Endothelial cell (in vitro differentiated cells): ENCODE data around the gene BTBD18. TPM values are rescaled to one million over a fixed set of nuclear protein-coding genes. Genes with fewer than 3 reads are reported as not detected.

Experiments
- DNase-seq: peaks from one replicate; pipeline ENCODE4 v3.0.0; 2021; ENCODE audit warnings: low spot score
- H3K27ac Mint-ChIP-seq: one replicate; pipeline ENCODE4 v1.8.0; 2021; ENCODE audit warnings: mixed read lengths, inconsistent platforms; ENCODE audit not compliant: unreplicated experiment
- H3K27me3 Mint-ChIP-seq: one replicate; pipeline ENCODE4 v1.8.0; 2021; ENCODE audit warnings: mild to moderate bottlenecking, moderate library complexity, mixed read lengths, inconsistent platforms; ENCODE audit not compliant: unreplicated experiment
- H3K36me3 Mint-ChIP-seq: one replicate; pipeline ENCODE4 v1.8.0; 2021; ENCODE audit warnings: mild to moderate bottlenecking, low read depth, mixed read lengths, inconsistent platforms; ENCODE audit not compliant: unreplicated experiment
- H3K4me1 Mint-ChIP-seq: one replicate; pipeline ENCODE4 v1.8.0; 2021; ENCODE audit warnings: mild to moderate bottlenecking, mixed read lengths, inconsistent platforms; ENCODE audit not compliant: unreplicated experiment
- H3K4me3 Mint-ChIP-seq: one replicate; pipeline ENCODE4 v1.8.0; 2021; ENCODE audit warnings: mild to moderate bottlenecking, mixed read lengths, inconsistent platforms; ENCODE audit not compliant: unreplicated experiment
- H3K9me3 Mint-ChIP-seq: one replicate; pipeline ENCODE4 v1.8.0; 2021; ENCODE audit warnings: mixed read lengths, inconsistent platforms; ENCODE audit not compliant: unreplicated experiment
- total RNA-seq: library from RNA; stranded (reverse); fragmentation: NEBNext Ultra II Directional; extraction: Animal tissue kit (Norgen Biotek cat#: 25700); gene quantifications from one replicate; pipeline ENCODE4 v1.2.1, GENCODE V29; 2021; ENCODE audit not compliant: unreplicated experiment
- TF ChIP-seq, protein P1 (sequence below): fragments of 200-600 bp; sonication (generic); IDR thresholded peaks from one replicate; pipeline ENCODE4 v1.5.0; 2021; ENCODE audit warnings: antibody characterized with exemption; ENCODE audit not compliant: unreplicated experiment

BTBD18 gene
- total RNA-seq, 1 donor from 2014 or later, result not detected

DNA sequence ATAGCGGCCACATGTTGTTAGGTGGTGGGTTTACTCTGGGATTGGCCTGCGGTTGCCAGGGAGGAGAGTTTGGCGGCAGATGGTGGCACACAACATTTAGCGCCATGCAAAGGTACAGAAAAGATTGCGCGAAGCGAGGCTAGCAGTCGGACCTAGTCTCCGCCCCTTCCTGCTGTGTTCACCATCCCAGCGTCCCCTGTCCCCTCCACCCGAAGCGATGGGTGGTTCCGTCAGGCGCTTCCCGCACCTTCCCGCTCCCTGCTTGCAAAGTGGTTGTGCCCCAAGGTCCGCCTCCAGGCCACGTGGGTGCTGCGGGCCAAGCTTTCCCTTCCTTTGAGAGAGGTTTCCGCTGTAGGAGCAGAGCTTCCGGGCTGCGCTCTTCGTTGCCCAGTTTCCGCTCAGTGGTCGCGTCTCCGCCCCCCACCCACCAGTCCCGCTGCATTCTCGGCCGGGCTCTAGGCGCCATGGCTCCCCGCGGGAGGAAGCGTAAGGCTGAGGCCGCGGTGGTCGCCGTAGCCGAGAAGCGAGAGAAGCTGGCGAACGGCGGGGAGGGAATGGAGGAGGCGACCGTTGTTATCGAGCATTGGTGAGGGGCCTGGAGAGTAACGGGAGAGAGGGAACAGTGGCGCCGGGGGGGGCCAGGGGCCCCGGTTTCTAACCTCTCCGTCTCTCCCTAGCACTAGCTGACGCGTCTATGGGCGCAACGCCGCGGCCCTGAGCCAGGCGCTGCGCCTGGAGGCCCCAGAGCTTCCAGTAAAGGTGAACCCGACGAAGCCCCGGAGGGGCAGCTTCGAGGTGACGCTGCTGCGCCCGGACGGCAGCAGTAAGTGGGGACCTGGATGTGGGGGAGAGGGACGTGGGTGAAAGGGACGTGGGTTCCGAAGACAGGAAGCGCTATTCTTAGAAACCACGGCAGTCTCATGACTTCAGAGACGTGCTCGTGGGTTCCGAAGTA lies 10.2 kb downstream of the BTBD18 start, which contains the start of gene SELENOH:
Gene SELENOH (plus strand): TSS at position 360 of the 955 bp plus-strand sequence. CDS start 105 bp downstream, at position 465.
- TF ChIP-seq, protein P1, sequence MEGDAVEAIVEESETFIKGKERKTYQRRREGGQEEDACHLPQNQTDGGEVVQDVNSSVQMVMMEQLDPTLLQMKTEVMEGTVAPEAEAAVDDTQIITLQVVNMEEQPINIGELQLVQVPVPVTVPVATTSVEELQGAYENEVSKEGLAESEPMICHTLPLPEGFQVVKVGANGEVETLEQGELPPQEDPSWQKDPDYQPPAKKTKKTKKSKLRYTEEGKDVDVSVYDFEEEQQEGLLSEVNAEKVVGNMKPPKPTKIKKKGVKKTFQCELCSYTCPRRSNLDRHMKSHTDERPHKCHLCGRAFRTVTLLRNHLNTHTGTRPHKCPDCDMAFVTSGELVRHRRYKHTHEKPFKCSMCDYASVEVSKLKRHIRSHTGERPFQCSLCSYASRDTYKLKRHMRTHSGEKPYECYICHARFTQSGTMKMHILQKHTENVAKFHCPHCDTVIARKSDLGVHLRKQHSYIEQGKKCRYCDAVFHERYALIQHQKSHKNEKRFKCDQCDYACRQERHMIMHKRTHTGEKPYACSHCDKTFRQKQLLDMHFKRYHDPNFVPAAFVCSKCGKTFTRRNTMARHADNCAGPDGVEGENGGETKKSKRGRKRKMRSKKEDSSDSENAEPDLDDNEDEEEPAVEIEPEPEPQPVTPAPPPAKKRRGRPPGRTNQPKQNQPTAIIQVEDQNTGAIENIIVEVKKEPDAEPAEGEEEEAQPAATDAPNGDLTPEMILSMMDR, result no peak
- peaks cover 19% of the 10 kb centered on the region for H3K27me3 Mint-ChIP-seq
- no peaks in the 10 kb centered on the region for H3K9me3 Mint-ChIP-seq
- H3K36me3 Mint-ChIP-seq, result peaks cover 45% of the 10 kb centered on the region
- H3K4me3 Mint-ChIP-seq, result peak within 1 kb of the TSS; percentile 100
- peaks cover 33% of the 10 kb centered on the region for H3K4me1 Mint-ChIP-seq
- H3K27ac Mint-ChIP-seq, result peak within 1 kb of the TSS; percentile 99
- peak; percentile 92 for DNase-seq

DNA sequence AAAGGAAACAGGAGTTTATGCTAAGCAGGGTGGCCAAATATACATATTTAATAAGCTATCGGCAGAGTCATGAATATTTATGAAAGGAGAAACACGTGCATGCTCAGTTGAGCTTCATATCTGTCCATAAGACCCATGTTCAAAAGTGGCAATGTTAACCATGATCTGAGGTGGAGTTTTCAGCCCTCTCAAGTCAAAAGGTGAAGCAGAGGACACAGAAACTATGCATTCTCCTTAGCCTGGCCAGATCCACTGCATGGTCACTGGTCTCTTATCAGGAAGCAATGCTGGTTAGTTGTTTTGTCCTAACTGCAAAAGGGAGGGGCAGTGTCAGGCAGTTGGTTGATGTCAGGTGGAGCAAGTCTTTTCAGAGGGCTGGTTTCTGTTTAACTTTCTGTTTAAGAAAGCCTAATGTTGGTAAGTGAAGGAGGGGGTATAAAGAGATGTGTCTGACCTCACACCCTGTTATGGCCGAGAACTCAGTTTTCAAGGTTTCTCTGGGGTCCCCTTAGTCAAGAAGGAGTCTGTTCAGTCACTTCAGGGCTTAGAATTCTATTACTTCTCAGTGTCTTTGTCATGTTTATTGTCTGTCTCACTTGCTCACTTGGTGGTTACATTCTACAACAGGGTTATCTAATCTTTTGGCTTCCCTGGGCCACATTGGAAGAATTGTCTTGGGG lies 15.9 kb downstream of the BTBD18 start:
- H3K9me3 Mint-ChIP-seq, result peaks cover 4% of the 10 kb centered on the region
- peaks cover 2% of the 10 kb centered on the region for H3K27me3 Mint-ChIP-seq
- TF ChIP-seq, protein P1, result no peak
- peak overlapping the region; percentile 32 for H3K27ac Mint-ChIP-seq
- no peak overlapping the region for H3K4me3 Mint-ChIP-seq
- no peak for DNase-seq
- peaks cover 12% of the 10 kb centered on the region for H3K4me1 Mint-ChIP-seq
- H3K36me3 Mint-ChIP-seq, result peaks cover 24% of the 10 kb centered on the region

- no peak overlapping the region for H3K4me3 Mint-ChIP-seq
- no peak for DNase-seq
- TF ChIP-seq, protein P1, result no peak
- peaks cover 11% of the 10 kb centered on the region for H3K4me1 Mint-ChIP-seq
- peaks cover 4% of the 10 kb centered on the region for H3K27me3 Mint-ChIP-seq
- peak overlapping the region; percentile 94 for H3K27ac Mint-ChIP-seq
- peaks cover 4% of the 10 kb centered on the region for H3K9me3 Mint-ChIP-seq
- peaks cover 8% of the 10 kb centered on the region for H3K36me3 Mint-ChIP-seq
These were observed 19.0 kb downstream of the BTBD18 start for GRCh38 chr11:57732661-57733060.

DNA sequence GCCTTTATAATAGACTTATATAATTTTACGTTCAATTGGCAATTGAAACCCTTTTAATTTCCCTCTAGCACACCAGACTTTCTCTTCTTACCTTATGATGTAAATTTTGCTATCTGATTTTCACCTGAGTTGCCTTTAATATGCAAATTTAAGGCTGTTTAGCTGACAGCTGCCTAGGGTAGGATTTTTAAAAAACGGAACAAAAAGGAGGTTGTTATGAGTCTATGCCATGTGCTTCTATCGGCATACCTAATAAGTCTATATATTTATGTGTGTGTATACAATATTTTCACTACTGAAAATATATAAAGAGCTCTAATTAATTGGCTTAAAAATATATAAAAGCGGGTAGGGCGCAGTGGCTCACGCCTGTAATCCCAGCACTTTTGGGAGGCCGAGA lies 22.1 kb downstream of the BTBD18 start:
- TF ChIP-seq, protein P1, result no peak
- no peak for DNase-seq
- Mint-ChIP-seq H3K36me3 (no peaks in the 10 kb centered on the region), H3K4me3 (no peak overlapping the region), H3K9me3 (no peaks in the 10 kb centered on the region), H3K27ac (no peak overlapping the region), H3K27me3 (peaks cover 9% of the 10 kb centered on the region), H3K4me1 (peaks cover 20% of the 10 kb centered on the region)
